ENCODE results near the gene BRWD1. TPM values are rescaled to one million over a fixed set of nuclear protein-coding genes. Genes with fewer than 3 reads are reported as not detected.

Gene BRWD1
- total and polyA plus RNA-seq, 3 donors from 2014 or later: 32.8 to 123 (median 102) TPM

GRCh38 chr21:39325458-39325857 lies 12.0 kb upstream of the BRWD1 start:
- no peaks in the 10 kb centered on the region for H3K36me3 ChIP-seq (ENCODE audit: low read depth, missing control alignments)
- H3K4me1 ChIP-seq: no peaks in the 10 kb centered on the region
- H3K4me3 ChIP-seq: no peak overlapping the region
- intact Hi-C loops (cut with DNase I; ENCODE audit: low total_unique reads): no loop called here
- no peak overlapping the region for H3K27ac ChIP-seq
- WGBS, 2 donors: 94 to 97% methylated on average over 4 of the region's 4 CpGs
- TF ChIP-seq CTCF (IDR thresholded peaks at IDR 0.05): no peak
- TF ChIP-seq POLR2A (IDR thresholded peaks at IDR 0.05): no peak
- DNase-seq: no peak
- no peaks in the 10 kb centered on the region for H3K9me3 ChIP-seq
- H3K27me3 ChIP-seq: no peaks in the 10 kb centered on the region

GRCh38 chr21:39321424-39321823 lies 8.0 kb upstream of the BRWD1 start:
- intact Hi-C loops (cut with DNase I; ENCODE audit: low total_unique reads): no loop called here
- Histone ChIP-seq H3K36me3 (ENCODE audit: low read depth, missing control alignments) (no peaks in the 10 kb centered on the region), H3K4me1 (peaks cover 6% of the 10 kb centered on the region), H3K27me3 (no peaks in the 10 kb centered on the region), H3K9me3 (no peaks in the 10 kb centered on the region), H3K27ac (no peak overlapping the region), H3K4me3 (no peak overlapping the region)
- no peak for DNase-seq
- 84 to 89% methylated on average over 6 of the region's 6 CpGs for WGBS, 2 donors
- no peak for TF ChIP-seq POLR2A (IDR thresholded peaks at IDR 0.05)
- no peak for TF ChIP-seq CTCF (IDR thresholded peaks at IDR 0.05)

GRCh38 chr21:39319814-39320332 lies 6.4 kb upstream of the BRWD1 start:
- WGBS, 2 donors: 54 to 68% methylated on average over 3 of the region's 3 CpGs
- Histone ChIP-seq H3K9me3 (no peaks in the 10 kb centered on the region), H3K4me1 (peaks cover 8% of the 10 kb centered on the region), H3K27me3 (no peaks in the 10 kb centered on the region), H3K4me3 (no peak overlapping the region), H3K27ac (peak overlapping the region in 1 of 2 donors; percentile 0), H3K36me3 (ENCODE audit: low read depth, missing control alignments) (no peaks in the 10 kb centered on the region)
- DNase-seq: no peak
- intact Hi-C loops (cut with DNase I; ENCODE audit: low total_unique reads): no loop called here
- TF ChIP-seq CTCF (IDR thresholded peaks at IDR 0.05) (no peak), POLR2A (IDR thresholded peaks at IDR 0.05) (no peak)

- intact Hi-C loops (cut with DNase I; ENCODE audit: low total_unique reads): no loop called here
- no peaks in the 10 kb centered on the region for H3K27me3 ChIP-seq
- H3K9me3 ChIP-seq: no peaks in the 10 kb centered on the region
- peak overlapping the region in 1 of 2 donors; percentile 0 for H3K27ac ChIP-seq
- no peaks in the 10 kb centered on the region for H3K36me3 ChIP-seq (ENCODE audit: low read depth, missing control alignments)
- H3K4me1 ChIP-seq: peaks cover 14% of the 10 kb centered on the region
- H3K4me3 ChIP-seq: no peak overlapping the region
- 35 to 55% methylated on average over 6 of the region's 6 CpGs for WGBS, 2 donors
- DNase-seq: peak; percentile 80
- no peak for TF ChIP-seq POLR2A (IDR thresholded peaks at IDR 0.05)
- no peak for TF ChIP-seq CTCF (IDR thresholded peaks at IDR 0.05)
These were observed 5.9 kb upstream of the BRWD1 start for GRCh38 chr21:39319251-39319756.
